Activated T-helper 1 cell treated with anti-CD3 and anti-CD28 coated beads, Interleukin-12 subunit alpha, Interleukin-12 subunit beta, Interleukin-2, Interleukin-4 antibody, amounts not matched to agents 30 ng/mL and 10 ng/mL and 1 ng/mL, durations not matched to agents 14 hours and 24 hours and 36 hours (primary cell): ENCODE data around the gene SLC25A52. TPM values are rescaled to one million over a fixed set of nuclear protein-coding genes. Genes with fewer than 3 reads are reported as not detected.
"Not testable (repeated sequence)": the region's sequence is repeated elsewhere in the genome, so short reads cannot be mapped to it uniquely, and the experiment has no call there.

ENCODE experiments used
- DNase-seq: peaks from one replicate; pipeline ENCODE4 v3.0.0; 2021; ENCODE audit warnings: low spot score
- H3K27ac Mint-ChIP-seq: one replicate; pipeline ENCODE4 v1.8.0; 2021; ENCODE audit warnings: mild to moderate bottlenecking, mixed read lengths
- H3K27me3 Mint-ChIP-seq: one replicate; pipeline ENCODE4 v1.8.0; 2022; ENCODE audit warnings: mild to moderate bottlenecking, moderate library complexity, mixed read lengths; ENCODE audit not compliant: insufficient read depth
- H3K36me3 Mint-ChIP-seq: one replicate; pipeline ENCODE4 v1.8.0; 2021; ENCODE audit warnings: low read depth, mixed read lengths
- H3K4me1 Mint-ChIP-seq: one replicate; pipeline ENCODE4 v1.8.0; 2021; ENCODE audit warnings: low read depth, mixed read lengths
- H3K4me3 Mint-ChIP-seq: one replicate; pipeline ENCODE4 v1.8.0; 2021; ENCODE audit warnings: mild to moderate bottlenecking, moderate library complexity, mixed read lengths
- H3K9me3 Mint-ChIP-seq: one replicate; pipeline ENCODE4 v1.8.0; 2021; ENCODE audit warnings: mixed read lengths
- intact Hi-C: fragments of 100-400 bp; cut with micrococcal nuclease; formaldehyde crosslinking; loops from one replicate; pipeline ENCODE4 v1.15.1; 2024
- total RNA-seq: library from RNA; stranded (reverse); gene quantifications from 2 replicates; pipeline ENCODE4 v1.2.3, GENCODE V29; 2022

SLC25A52 gene, protein sequence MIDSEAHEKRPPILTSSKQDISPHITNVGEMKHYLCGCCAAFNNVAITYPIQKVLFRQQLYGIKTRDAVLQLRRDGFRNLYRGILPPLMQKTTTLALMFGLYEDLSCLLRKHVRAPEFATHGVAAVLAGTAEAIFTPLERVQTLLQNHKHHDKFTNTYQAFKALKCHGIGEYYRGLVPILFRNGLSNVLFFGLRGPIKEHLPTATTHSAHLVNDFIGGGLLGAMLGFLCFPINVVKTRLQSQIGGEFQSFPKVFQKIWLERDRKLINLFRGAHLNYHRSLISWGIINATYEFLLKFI
- not detected in 2 replicates for total RNA-seq

- no peak for DNase-seq
- Mint-ChIP-seq H3K27ac (no peak within 1 kb of the TSS), H3K4me1 (no peaks in the 10 kb centered on the region), H3K36me3 (no peaks in the 10 kb centered on the region), H3K4me3 (no peak within 1 kb of the TSS), H3K27me3 (peaks cover 2% of the 10 kb centered on the region), H3K9me3 (no peaks in the 10 kb centered on the region)
- intact Hi-C loops = no loop called here
Measured at GRCh38 chr18:31760695-31761094, at the start of gene SLC25A52. Gene SLC25A52, minus strand, starts transcription at chr18:31760880. Its CDS starts 219 bp downstream, at chr18:31760661.

DNA sequence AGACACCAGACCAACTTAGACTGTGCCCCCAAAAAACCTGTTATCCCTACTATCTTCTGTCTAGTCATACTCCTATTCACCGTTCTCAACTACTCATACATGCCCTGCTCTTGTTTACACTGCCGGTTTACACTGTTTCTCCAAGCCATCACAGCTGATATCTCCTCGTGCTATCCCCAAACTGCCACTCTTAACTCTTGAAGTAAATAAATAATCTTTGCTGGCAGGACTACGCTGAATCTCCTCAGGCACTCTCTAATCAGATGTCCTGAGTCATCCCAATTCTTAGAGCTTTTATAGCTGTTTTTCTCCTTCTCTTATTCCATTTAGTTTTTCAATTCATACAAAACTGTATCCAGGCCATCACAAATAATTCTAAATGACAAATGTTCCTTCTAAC is 48.4 kb upstream of the SLC25A52 start:
- H3K27ac Mint-ChIP-seq, H3K4me3 Mint-ChIP-seq, H3K9me3 Mint-ChIP-seq, DNase-seq, H3K36me3 Mint-ChIP-seq, H3K27me3 Mint-ChIP-seq, intact Hi-C loops, H3K4me1 Mint-ChIP-seq: not testable (repeated sequence)

- Mint-ChIP-seq H3K27ac (no peak overlapping the region), H3K4me1 (no peaks in the 10 kb centered on the region), H3K27me3 (peaks cover 7% of the 10 kb centered on the region), H3K4me3 (no peak overlapping the region), H3K9me3 (no peaks in the 10 kb centered on the region), H3K36me3 (no peaks in the 10 kb centered on the region)
- no peak for DNase-seq
- intact Hi-C loops = no loop called here
Measured at GRCh38 chr18:31801078-31801477, 40.4 kb upstream of the SLC25A52 start.

GRCh38 chr18:31799257-31799656 is 38.6 kb upstream of the SLC25A52 start:
- H3K9me3 Mint-ChIP-seq, H3K4me3 Mint-ChIP-seq, H3K36me3 Mint-ChIP-seq, intact Hi-C loops, H3K27me3 Mint-ChIP-seq, H3K4me1 Mint-ChIP-seq, DNase-seq, H3K27ac Mint-ChIP-seq: not testable (repeated sequence)

DNA sequence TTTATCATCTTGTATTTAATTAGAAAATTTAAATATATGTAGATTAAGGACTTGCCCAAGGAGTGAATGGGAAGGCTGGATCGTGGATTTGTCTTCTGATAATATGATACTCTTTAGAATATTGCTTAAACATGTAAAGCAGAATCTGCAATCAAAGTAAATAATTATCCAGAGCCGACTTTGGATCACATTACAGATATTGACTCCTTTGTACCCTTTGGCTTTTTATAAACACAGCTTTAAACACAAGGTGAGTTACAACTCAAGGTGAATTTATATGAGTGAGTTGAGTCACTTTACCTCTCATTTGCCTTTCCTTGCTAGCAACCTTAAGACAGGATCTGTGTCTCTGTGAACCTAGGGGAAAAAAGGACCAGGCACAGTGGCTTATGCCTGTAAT is 37.7 kb upstream of the SLC25A52 start:
- intact Hi-C loops = no loop called here
- H3K36me3 Mint-ChIP-seq = no peaks in the 10 kb centered on the region
- peaks cover 10% of the 10 kb centered on the region for H3K27me3 Mint-ChIP-seq
- no peak overlapping the region for H3K4me3 Mint-ChIP-seq
- no peaks in the 10 kb centered on the region for H3K9me3 Mint-ChIP-seq
- no peak for DNase-seq
- no peaks in the 10 kb centered on the region for H3K4me1 Mint-ChIP-seq
- H3K27ac Mint-ChIP-seq = no peak overlapping the region

GRCh38 chr18:31795747-31796146 is 35.1 kb upstream of the SLC25A52 start:
- Mint-ChIP-seq H3K4me1 (no peaks in the 10 kb centered on the region), H3K27me3 (peaks cover 7% of the 10 kb centered on the region), H3K27ac (no peak overlapping the region), H3K4me3 (no peak overlapping the region), H3K36me3 (no peaks in the 10 kb centered on the region), H3K9me3 (no peaks in the 10 kb centered on the region)
- no peak for DNase-seq
- intact Hi-C loops = no loop called here

DNA sequence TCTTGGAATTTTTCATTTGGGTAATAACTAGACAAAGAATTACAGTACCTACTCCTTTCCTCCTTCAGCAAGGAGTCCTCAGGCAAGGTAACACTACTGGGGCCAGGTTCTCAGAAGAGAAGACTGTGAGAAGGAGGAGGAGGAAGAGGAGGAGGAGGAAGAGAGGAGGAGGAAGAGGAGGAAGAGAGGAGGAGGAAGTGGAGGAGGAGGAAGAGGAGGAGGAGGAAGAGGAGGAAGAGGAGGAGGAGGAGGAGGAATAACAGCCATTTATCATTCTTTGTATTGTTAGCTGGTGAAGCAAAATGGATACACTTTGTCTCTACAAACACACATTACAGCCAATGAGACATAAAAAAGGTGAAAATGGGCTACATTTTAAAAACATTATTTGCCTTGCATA is 32.9 kb upstream of the SLC25A52 start:
- no peaks in the 10 kb centered on the region for H3K36me3 Mint-ChIP-seq
- H3K9me3 Mint-ChIP-seq = no peaks in the 10 kb centered on the region
- no peak for DNase-seq
- intact Hi-C loops = no loop called here
- H3K4me1 Mint-ChIP-seq = no peaks in the 10 kb centered on the region
- no peak overlapping the region for H3K4me3 Mint-ChIP-seq
- no peak overlapping the region for H3K27ac Mint-ChIP-seq
- peaks cover 7% of the 10 kb centered on the region for H3K27me3 Mint-ChIP-seq

DNA sequence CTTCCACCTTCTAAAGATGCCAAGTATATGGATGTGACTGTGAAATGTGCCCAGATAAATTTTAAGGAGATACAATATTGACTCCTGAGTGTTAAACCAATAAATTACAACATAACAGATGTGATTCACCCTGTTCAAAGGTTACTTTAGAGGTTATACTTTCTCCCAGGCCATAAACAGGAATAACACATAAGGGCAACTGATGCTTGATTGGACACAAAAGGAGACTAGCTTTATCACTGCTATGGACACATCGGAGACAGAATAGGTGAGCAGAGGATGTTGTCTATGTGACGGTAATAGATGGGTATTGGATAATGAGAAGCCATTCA is 31.9 kb upstream of the SLC25A52 start:
- no peak for DNase-seq
- H3K9me3 Mint-ChIP-seq = no peaks in the 10 kb centered on the region
- peaks cover 7% of the 10 kb centered on the region for H3K27me3 Mint-ChIP-seq
- H3K4me1 Mint-ChIP-seq = no peaks in the 10 kb centered on the region
- no peak overlapping the region for H3K27ac Mint-ChIP-seq
- intact Hi-C loops = no loop called here
- H3K36me3 Mint-ChIP-seq = no peaks in the 10 kb centered on the region
- H3K4me3 Mint-ChIP-seq = no peak overlapping the region

GRCh38 chr18:31791817-31792579 is 31.3 kb upstream of the SLC25A52 start:
- intact Hi-C loops = no loop called here
- no peak overlapping the region for H3K4me3 Mint-ChIP-seq
- no peaks in the 10 kb centered on the region for H3K36me3 Mint-ChIP-seq

GRCh38 chr18:31789409-31789808 is 28.7 kb upstream of the SLC25A52 start:
- Mint-ChIP-seq H3K4me1 (no peaks in the 10 kb centered on the region), H3K27ac (no peak overlapping the region), H3K4me3 (no peak overlapping the region), H3K27me3 (peaks cover 2% of the 10 kb centered on the region), H3K9me3 (no peaks in the 10 kb centered on the region), H3K36me3 (no peaks in the 10 kb centered on the region)
- DNase-seq = no peak
- intact Hi-C loops = no loop called here

More at GRCh38 chr18:31791817-31792579, 31.3 kb upstream of the SLC25A52 start:
- Mint-ChIP-seq H3K27me3 (peaks cover 3% of the 10 kb centered on the region), H3K9me3 (no peaks in the 10 kb centered on the region), H3K27ac (no peak overlapping the region), H3K4me1 (no peaks in the 10 kb centered on the region)
- DNase-seq = no peak

DNA sequence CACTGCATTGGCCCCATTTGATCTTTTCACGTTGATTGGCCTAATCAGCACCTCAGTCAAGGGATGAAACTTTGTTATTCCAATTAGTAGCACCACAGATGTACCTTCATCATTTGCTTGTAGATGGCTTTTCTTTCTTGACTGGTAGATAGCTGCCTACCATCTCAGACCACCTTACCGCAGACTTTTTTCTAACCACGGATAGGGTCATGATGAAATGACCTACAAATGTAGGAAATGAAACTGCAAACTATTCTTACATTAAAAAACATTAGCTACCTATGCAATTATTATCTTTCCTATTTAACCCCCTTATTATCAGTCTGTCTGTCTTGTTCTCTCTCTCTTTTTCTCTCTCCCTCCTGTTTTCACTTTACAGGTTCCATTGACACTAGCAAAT is 22.4 kb upstream of the SLC25A52 start:
- DNase-seq = no peak
- Mint-ChIP-seq H3K4me1 (no peaks in the 10 kb centered on the region), H3K36me3 (no peaks in the 10 kb centered on the region), H3K4me3 (no peak overlapping the region), H3K9me3 (peaks cover 18% of the 10 kb centered on the region), H3K27ac (no peak overlapping the region), H3K27me3 (peaks cover 2% of the 10 kb centered on the region)
- intact Hi-C loops = no loop called here

DNA sequence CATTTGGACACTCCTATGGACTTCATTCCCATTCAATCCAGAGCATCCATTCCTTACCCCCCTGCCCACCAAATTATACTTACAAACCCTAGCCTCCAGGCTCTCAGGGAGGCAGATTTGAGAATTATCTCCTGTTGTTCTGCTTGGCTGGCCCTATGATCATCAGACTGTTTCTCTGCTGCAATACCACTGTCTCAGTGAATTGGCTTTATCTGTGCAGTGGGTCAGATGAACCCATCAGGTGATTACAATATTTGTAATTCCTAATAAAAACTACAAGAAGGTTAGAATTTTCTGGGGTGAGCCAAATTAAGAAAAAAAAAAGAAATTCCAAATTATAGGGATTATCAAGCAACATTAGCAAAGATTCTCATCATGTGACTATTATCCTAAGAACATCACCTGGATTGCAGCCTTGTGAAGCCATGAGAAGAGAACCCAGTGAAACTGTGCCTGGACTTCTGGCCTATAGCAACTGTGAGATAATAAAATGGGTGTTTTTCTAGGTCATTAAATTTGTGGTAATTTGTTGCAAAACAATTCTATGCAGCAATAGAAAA is 17.8 kb upstream of the SLC25A52 start:
- Mint-ChIP-seq H3K27me3 (no peaks in the 10 kb centered on the region), H3K27ac (no peak overlapping the region), H3K4me3 (no peak overlapping the region)

GRCh38 chr18:31776093-31776492 is 15.4 kb upstream of the SLC25A52 start:
- Mint-ChIP-seq H3K9me3 (peaks cover 20% of the 10 kb centered on the region), H3K4me3 (no peak overlapping the region), H3K27me3 (peaks cover 2% of the 10 kb centered on the region), H3K4me1 (no peaks in the 10 kb centered on the region), H3K27ac (no peak overlapping the region), H3K36me3 (no peaks in the 10 kb centered on the region)
- intact Hi-C loops = no loop called here
- no peak for DNase-seq

More for the DNA sequence above, 17.8 kb upstream of the SLC25A52 start:
- intact Hi-C loops = no loop called here
- Mint-ChIP-seq H3K9me3 (peaks cover 22% of the 10 kb centered on the region), H3K4me1 (no peaks in the 10 kb centered on the region), H3K36me3 (no peaks in the 10 kb centered on the region)
- DNase-seq = no peak
